ENCODE results near the gene COP1. TPM values are rescaled to one million over a fixed set of nuclear protein-coding genes. Genes with fewer than 3 reads are reported as not detected.
"Not testable (repeated sequence)": the region's sequence is repeated elsewhere in the genome, so short reads cannot be mapped to it uniquely, and the experiment has no call there.

Gene COP1
- polyA plus RNA-seq, 3 donors: 53.9 to 71.1 (median 56.6) TPM

GRCh38 chr1:176164014-176164678 lies 42.9 kb downstream of the COP1 start:
- DNase-seq (ENCODE audit: extremely low read depth in 1 of 11, low read depth in 9 of 11, low spot score in 4 of 11): no peak

DNA sequence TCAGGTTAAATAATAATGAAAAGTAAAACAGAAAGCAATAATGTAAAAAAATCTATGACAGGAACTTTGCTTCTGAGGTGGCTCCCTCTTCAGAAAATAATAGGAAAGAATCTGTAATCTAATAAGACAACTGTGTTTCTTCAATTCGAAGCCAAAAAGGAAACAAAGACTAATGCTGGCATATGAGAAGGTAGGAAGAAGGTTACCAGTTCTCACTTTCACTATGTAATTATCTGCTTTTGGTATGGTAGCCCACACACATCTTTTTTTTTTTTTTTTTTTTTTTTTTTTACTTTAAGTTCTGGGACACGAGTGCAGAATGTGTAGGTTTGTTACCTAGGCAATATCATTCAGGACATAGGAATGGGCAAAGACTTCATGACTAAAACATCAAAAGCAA lies 47.1 kb downstream of the COP1 start:
- no peak for DNase-seq (ENCODE audit: extremely low read depth in 1 of 11, low read depth in 9 of 11, low spot score in 4 of 11)

GRCh38 chr1:176157995-176158394 lies 49.1 kb downstream of the COP1 start:
- DNase-seq (ENCODE audit: extremely low read depth in 1 of 11, low read depth in 9 of 11, low spot score in 4 of 11): no peak

DNA sequence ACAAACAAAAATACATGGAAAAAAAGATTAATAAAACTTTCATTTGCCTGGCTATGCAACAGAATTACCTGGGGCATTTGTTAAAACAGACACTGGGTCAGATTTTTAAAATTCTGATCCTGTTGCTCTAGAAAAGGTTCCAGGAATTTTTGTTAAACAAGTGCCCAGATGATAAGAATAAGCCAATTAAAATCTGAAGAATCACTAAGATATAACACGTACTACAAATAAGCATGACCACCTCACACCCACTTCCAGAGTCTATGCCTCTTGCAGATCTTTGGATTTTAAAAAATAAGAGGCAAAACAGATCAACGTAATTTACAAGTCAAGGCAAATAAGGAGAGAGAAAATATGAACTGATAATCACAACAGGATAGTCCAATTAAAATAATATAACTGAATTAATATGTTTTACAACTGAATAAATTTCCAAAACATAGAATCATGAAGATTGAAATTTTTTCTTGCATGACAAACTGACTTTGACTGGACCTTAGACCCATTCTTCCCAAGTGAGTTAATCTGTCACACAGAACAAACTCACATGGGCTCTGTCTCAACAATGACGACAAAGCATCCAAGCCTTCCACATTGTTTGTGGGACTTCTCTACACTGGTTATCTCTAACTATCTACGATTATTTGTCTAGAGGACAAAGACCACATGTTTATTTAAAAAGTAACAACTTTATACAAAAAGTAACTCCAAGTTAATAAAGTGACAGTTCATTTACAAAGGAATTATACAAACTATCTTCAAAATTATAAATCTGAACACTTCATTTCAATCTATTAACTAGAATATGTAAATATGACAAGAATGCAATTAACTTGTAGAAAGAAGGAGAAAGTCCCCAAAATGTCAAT lies 56.9 kb downstream of the COP1 start:
- DNase-seq (ENCODE audit: extremely low read depth in 1 of 11, low read depth in 9 of 11, low spot score in 4 of 11): peak in 2 of 11 donors; percentile 1 to 28

GRCh38 chr1:176144526-176144925 lies 62.6 kb downstream of the COP1 start:
- DNase-seq (ENCODE audit: extremely low read depth in 1 of 11, low read depth in 9 of 11, low spot score in 4 of 11): no peak

- no peak for DNase-seq (ENCODE audit: extremely low read depth in 1 of 11, low read depth in 9 of 11, low spot score in 4 of 11)
Observed at GRCh38 chr1:176142973-176143372, 64.1 kb downstream of the COP1 start.

- no peak for DNase-seq (ENCODE audit: extremely low read depth in 1 of 11, low read depth in 9 of 11, low spot score in 4 of 11)
Observed at GRCh38 chr1:176141449-176141848, 65.6 kb downstream of the COP1 start.

DNA sequence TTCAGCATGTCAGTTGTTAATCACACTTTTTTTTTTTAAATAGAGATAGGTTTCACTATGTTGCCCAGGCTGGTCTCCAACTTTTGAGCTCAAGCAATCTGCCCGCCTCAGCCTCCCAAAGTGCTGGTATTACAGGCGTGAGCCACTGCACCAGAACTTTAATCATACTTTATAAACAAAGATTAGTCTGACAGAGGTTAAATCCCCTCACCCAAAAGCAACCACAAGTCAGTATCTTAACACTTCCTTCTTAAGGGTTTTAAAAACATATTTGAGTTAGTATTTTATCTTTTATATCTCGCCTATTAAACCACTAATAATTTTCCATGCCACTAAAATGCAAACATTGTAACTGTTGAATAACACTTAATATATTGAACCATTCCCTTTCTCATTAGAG lies 70.2 kb downstream of the COP1 start:
- DNase-seq (ENCODE audit: extremely low read depth in 1 of 11, low read depth in 9 of 11, low spot score in 4 of 11): no peak

DNA sequence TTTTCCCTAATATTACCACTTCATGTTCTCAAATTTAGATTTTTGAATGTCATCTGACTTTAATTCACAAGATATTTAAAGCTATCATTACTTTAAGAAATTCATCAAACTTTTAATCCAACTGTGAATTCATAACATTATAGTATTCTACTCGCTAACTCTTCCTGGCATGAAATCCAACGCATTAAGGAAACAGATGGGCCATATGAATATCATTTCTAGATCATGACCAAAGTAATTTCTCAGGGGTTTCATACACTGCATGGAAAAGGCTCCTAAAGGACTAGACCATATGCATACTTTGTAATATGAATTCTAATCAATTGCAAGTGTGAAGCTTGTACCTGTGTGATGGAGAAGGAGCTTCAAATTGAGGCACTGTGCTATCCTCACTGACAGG lies 72.4 kb downstream of the COP1 start:
- no peak for DNase-seq (ENCODE audit: extremely low read depth in 1 of 11, low read depth in 9 of 11, low spot score in 4 of 11)

GRCh38 chr1:176122282-176122681 lies 84.8 kb downstream of the COP1 start:
- no peak for DNase-seq (ENCODE audit: extremely low read depth in 1 of 11, low read depth in 9 of 11, low spot score in 4 of 11)

DNA sequence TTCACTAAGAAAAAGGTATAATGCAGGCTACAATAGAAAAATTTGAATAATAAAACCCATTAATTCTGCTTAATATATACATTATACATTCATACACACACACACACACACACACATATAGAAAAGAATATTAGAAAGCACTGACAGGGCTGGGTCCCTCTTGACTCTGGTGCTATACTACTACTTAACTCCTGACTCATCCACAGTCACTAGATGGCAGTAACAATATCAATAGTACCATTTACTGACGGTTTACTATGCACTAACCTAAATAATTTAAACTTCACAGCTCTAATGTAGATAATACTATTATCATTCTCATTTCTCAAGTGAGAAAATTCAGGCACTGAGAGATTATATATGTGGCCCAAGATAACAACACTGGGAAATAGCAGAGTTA lies 87.5 kb downstream of the COP1 start:
- no peak for DNase-seq (ENCODE audit: extremely low read depth in 1 of 11, low read depth in 9 of 11, low spot score in 4 of 11)

DNA sequence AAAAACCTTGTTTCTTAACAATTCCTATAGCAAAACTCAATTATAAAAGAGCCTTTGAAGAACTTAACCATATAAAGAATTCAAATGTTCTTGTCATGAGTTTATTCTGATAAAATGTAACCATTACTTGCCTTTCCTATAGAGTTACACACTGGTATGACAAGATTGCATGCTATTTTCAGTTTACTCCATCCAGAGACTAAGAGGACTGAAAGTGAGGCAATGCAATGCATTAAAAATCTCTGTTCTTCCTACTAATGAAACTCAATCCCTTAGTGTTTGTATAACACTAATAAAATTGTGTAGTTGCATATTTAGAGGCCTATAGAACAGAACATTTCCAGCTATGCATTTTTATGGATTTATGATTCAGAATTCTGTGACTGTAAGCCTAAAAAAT lies 88.1 kb downstream of the COP1 start:
- no peak for DNase-seq (ENCODE audit: extremely low read depth in 1 of 11, low read depth in 9 of 11, low spot score in 4 of 11)

DNA sequence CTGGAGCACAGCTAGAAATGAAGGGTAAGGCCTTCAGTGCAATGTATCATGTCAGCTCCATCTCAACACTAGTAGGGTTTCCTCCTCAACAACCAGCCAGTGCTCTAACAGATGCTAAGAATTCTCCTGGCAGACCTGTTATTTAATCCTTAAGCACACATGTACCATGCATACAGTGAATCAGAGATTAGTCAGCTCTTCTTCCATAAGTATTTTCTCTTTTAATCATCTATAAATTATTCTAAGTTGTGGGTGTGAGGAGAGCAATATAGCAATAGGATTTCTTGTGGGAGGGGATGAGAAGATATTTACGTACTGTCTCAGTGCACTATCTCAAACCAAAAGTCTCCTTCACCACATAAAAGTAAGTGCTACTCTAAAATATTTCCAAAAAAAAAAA lies 95.3 kb downstream of the COP1 start:
- no peak for DNase-seq (ENCODE audit: extremely low read depth in 1 of 11, low read depth in 9 of 11, low spot score in 4 of 11)

DNA sequence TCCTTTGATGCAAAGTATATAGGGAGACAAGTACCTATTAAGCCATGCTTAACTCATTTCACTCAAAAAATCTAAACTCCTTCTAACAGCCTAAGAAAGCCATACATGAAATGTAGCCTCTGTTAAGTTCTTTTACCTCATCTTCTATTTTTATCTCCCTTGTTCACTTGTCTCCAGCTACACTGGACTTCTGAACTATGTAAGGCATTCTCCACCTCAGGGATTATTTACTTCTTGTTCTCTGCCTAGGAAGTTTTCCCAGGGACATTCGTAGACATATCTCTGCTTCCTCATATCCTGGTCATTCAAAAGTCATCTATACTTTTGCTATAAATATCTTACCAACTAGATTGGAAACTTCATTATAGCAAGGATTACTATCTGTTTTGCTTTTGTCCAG lies 96.9 kb downstream of the COP1 start:
- DNase-seq (ENCODE audit: extremely low read depth in 1 of 11, low read depth in 9 of 11, low spot score in 4 of 11): no peak

- no peak for DNase-seq (ENCODE audit: extremely low read depth in 1 of 11, low read depth in 9 of 11, low spot score in 4 of 11)
Observed at GRCh38 chr1:176102768-176103350, 104.2 kb downstream of the COP1 start.

DNA sequence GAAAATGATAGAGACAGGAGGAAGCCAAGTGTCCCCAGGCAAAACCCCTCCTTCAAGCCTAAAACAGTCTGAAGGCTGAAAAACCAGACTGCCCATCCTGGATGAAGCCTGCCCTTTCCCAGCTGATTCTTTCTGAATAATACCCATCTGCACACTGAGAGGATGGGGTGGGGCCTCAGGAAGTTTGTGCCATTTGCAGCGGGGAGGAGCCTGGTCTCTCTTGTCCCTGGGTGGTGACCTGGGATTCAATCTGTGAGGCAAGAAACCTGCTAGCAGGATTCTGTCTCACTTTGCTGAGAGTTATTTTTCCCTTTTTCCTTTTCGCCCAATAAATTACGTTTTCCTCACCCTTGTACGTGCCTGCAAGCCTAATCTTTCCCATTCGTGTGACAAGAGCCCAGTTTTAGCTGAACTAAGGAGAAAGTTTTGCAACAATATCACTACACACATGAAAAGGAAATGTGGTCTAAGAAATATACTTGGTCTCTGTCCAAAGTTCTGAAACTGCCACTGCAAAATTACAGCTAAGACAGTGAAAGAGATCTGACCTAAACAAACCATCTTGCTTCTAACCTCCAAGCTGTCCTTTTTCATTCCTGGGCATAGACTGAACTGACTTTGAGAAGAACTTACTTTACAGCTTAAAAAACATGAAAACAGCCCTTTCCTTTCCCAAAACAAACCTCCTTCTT lies 105.0 kb downstream of the COP1 start:
- peak in 3 of 11 donors; percentile 5 to 8 (median 6) for DNase-seq (ENCODE audit: extremely low read depth in 1 of 11, low read depth in 9 of 11, low spot score in 4 of 11)

DNA sequence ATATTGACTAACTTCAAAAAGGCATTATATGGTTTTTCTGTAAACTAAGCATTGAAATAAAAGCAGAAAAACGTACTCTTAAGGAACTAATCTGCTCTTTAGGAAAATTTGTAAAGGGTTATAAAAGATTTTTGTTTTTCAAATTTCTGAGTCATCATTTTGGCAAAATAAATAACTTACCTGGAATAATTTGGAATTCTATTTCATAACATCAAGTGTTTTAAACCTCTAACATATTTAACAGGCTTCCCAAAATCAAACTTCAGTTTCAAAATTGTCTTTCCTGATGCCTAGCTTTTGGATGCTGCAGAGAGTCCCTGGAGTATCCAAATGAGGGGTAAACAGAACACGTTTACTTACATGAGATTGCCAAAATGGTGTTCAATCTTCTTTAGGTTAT lies 108.5 kb downstream of the COP1 start:
- no peak for DNase-seq (ENCODE audit: extremely low read depth in 1 of 11, low read depth in 9 of 11, low spot score in 4 of 11)

DNA sequence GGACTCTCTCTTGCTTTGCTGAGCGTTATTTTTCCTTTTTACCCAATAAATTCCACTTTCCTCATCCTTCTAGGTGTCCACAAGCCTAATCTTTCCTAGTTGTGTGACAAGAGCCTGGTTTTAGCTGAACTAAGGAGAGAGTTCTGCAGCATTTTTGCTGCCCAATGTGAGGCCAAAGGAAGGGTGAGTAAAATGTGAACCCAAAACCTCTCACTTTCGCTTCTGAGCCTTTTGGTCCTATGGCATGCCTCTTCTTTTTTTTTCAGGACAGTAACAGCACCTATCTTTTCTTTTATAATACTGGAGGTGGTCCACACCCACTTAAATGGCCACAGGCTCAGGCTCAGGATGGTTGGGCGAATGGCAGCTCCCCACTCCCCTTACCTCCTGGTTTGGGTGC lies 111.1 kb downstream of the COP1 start:
- DNase-seq (ENCODE audit: extremely low read depth in 1 of 11, low read depth in 9 of 11, low spot score in 4 of 11): no peak

DNA sequence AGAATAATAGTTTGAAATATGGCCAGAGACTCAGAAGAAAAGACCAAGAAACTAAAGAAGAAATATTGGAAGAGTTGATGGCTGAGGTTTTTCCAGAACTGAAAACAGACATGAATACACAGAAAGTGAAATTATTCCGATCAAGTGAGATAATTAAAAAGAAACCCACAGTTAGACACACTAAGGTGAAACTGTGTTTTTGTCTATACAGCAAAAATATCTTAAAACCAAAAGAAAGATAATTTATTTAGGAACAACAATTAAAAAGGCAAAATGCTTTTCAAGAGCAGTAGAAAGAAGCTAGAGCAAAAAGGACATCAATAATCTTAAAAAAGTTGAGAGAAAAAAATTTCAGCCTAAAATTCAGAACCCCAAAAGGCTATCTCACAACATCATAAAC lies 116.3 kb downstream of the COP1 start:
- no peak for DNase-seq (ENCODE audit: extremely low read depth in 1 of 11, low read depth in 9 of 11, low spot score in 4 of 11)

DNA sequence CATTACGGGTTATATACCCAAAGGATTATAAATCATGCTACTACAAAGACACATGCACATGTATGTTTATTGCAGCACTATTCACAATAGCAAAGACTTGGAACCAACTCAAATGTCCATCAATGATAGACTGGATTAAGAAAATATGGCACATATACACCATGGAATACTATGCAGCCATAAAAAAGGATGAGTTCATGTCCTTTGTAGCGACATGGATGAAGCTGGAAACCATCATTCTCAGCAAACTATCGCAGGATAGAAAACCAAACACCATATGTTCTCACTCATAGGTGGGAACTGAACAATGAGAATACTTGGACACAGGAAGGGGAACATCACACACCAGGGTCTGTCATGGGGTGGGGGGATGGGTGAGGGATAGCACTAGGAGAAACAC lies 119.3 kb downstream of the COP1 start:
- DNase-seq (ENCODE audit: extremely low read depth in 1 of 11, low read depth in 9 of 11, low spot score in 4 of 11): not testable (repeated sequence)
